GM21825 (cell line): ENCODE measurements around the gene ARL8B.
"Not testable (repeated sequence)": the region's sequence is repeated elsewhere in the genome, so short reads cannot be mapped to it uniquely, and the experiment has no call there.

Source experiments
- ATAC-seq: cut with Tn5 transposase; IDR thresholded peaks from one replicate; pipeline ENCODE4 v1.9.1; 2021; ENCODE audit warnings: mild to moderate bottlenecking, moderate library complexity; ENCODE audit not compliant: unreplicated experiment

The ARL8B gene

GRCh38 chr3:5122030-5122740, at the start of gene ARL8B:
Gene ARL8B, plus strand, starts transcription at chr3:5122292. Its CDS starts 174 bp downstream, at chr3:5122466.
- ATAC-seq: peak; percentile 98

DNA sequence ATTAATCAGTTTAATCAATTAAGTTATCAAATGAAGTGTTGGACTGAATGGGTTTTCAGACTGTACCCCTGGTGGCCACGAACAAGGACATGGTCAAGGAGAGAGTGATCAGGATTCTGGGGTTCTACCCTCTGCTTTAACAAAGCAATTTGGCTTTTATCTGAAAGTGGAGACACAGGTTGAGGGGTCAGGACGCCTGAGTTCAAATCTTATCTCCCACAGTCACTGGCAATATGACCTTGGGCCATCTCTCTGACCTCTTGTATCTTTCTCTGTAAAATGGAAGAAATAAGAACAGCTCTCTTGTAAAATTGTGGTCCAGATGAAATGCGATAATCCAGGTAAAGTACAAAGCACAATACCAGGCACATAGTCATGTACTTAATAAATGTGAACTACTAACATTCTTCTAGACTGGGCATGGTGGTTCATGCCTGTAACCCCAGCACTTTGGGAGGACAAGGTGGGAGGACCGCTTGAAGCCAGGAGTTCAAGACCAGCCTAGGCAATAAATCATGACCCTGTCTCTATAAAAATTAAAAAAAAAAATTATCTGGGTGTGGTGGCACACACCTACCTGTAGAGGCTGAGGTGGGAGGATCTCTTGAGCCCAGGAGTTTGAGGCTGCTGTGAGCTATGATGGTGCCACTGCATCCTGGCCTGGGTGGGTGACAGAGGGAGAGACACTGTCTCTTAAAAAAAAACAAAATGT, 48.6 kb upstream of the ARL8B start:
- ATAC-seq: no peak

DNA sequence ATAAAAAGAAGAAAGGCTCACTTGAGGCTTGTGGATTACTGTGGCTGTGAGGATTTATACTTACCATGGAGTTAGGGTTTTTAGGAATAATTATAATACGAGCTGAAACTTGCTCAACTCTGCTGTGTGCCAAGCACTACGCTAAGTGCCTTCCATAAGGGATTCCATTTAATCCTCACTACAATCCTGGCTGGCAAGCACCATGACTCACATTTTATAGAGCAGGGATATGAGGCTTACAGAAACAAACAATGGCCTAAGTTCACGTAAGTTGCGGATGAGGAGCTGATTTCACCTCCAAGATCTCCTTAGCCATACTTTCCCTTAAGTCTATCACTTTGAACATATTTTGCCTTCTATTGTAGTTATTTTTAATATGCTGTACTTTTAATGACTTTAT, 43.9 kb upstream of the ARL8B start:
- no peak for ATAC-seq

DNA sequence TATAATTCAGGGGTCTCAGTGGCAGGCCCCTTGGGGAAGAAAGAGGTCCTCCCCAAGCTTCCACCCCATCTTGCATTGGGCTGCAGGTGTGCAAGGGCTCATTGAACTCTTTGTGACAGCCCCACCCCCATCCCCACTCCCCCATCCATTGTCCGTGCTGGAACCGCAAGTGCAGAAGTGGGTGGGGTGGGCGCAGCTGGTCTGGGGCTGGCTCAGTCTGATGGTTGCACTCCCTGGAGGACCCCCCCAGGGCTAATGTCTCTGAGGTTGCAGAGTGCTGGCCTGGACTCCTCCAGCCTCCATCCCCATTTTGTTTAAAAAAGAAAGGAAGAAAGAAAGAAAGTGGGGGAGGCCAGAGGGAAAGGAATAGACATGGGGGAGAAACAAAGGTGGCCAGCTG, 42.3 kb upstream of the ARL8B start:
- ATAC-seq: no peak

GRCh38 chr3:5080779-5081550, 41.1 kb upstream of the ARL8B start:
- ATAC-seq: no peak

DNA sequence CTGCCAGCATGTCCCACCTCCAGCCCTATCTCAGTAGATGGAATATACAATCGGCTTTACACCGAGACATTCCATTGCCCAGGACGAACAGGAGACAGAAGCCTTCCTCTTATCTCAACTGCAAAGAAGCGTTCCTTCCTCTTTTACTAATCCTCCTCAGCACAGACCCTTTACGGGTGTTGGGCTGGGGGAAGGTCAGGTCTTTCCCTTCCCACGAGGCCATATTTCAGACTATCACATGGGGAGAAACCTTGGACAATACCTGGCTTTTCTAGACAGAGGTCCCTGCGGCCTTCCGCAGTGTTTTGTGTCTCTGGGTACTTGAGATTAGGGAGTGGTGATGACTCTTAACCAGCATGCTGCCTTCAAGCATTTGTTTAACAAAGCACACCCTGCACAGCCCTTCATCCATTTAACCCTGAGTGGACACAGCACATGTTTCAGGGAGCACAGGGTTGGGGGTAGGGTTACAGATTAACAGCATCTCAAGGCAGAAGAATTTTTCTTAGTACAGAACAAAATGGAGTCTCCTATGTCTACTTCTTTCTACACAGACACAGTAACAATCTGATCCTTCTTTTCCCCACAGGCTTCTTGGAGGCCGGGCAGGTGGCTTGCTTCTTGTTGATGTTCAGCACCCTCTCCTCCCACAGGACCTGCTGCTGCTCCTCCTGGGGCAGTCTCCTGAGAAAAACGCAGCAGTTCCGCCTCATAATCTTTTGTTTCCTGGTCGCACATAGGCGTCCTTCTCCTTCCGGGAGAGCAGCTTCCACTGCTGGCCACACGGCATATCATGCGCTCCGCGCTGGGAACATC, 39.9 kb upstream of the ARL8B start:
- not testable (repeated sequence) for ATAC-seq

DNA sequence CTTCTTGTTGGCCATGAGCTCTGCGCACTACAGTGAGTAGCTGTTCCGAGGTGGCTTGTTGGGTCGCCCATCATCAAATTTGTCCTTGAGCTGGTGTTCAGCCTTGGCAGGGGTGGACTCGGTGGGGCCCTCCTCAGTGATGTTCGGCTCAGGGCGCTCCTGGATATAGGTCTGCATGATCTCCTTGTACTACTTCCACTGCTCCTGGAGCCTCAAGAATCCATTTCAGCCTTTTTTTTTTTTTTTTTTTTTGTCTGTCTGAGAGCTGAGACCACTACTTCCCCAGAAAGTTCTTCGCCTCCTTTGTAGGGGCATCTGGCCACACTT, 39.3 kb upstream of the ARL8B start:
- no peak for ATAC-seq

GRCh38 chr3:5084224-5084623, 37.9 kb upstream of the ARL8B start:
- no peak for ATAC-seq

- no peak for ATAC-seq
Measured at GRCh38 chr3:5086708-5087107, 35.4 kb upstream of the ARL8B start.

GRCh38 chr3:5087209-5087608, 34.9 kb upstream of the ARL8B start:
- no peak for ATAC-seq

DNA sequence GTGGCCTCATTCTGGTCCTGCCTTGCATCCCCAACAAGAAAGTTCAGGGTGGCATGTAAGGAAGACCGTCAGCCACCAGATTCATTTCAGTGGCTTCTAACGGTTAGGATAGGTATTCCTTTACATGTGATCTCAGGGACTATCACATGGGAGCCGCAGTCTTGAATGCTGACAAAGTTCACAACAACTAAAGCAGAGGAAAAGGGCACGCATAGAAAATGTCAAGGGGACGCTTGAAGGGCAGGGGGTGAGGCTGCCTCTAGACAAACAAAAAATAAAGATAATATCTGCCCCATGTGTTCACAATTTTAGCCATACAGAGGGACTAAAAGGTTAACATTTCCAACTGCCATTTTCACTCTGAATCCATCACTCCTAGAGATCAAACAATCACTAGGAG, 31.9 kb upstream of the ARL8B start:
- no peak for ATAC-seq

DNA sequence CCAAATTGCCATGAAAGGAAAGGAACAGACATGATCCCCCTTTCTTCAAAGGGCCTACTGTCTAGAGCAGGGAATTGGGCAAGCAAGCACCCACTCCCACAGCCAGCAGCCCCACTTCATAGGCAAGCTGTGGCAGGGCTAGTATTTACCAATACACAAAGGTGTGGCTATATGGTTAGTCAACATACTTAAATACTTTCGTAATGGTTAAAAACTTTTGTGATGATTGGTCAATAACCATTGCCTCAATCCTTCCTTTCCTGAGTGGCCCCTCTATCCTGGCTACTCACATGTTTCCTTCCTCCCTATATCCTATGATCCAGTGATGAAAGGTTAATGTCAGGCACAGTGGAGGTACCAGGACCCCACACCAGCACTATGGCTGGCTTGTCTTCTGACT, 30.1 kb upstream of the ARL8B start:
- ATAC-seq: no peak

DNA sequence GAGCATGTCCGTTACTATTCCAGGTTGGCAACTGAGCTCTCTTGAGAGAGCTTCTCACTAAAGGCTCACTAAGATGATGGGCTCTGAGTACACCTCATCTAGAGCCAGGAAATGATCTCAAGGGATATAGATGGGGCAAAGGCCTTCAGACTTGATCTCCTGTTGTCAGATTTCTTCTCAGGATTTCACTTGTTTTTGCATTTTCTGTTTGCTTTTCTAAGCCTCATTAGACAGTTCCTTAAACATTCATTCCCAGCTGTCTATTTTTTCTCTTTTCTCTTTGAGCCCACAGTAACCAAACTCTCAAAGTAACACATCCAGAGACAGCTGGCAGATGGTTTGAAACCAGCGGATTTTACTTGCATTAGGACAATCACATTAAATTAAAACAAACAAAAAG, 28.4 kb upstream of the ARL8B start:
- no peak for ATAC-seq

DNA sequence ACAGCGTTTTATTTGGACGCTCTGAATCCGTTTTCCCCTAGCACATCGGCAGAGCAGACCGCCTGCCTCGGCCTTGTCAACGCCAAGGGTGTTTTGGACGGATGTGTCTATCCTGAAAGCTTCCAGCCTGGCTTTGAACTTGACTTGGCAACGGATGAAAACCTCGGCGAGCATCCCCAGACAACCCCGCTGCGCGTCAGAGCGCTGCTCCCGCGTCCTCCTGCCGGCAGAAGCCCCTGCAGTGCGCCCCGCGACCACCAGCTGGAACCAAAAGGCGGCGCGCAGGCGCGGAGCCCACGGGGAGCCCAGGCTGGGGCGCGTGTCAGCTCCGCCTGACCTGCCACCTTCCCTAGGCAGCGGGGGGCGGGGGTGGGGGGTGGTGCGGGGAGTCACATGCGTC, 26.2 kb upstream of the ARL8B start:
- ATAC-seq: no peak

- ATAC-seq: no peak
Measured at GRCh38 chr3:5096336-5097008, 25.6 kb upstream of the ARL8B start.

DNA sequence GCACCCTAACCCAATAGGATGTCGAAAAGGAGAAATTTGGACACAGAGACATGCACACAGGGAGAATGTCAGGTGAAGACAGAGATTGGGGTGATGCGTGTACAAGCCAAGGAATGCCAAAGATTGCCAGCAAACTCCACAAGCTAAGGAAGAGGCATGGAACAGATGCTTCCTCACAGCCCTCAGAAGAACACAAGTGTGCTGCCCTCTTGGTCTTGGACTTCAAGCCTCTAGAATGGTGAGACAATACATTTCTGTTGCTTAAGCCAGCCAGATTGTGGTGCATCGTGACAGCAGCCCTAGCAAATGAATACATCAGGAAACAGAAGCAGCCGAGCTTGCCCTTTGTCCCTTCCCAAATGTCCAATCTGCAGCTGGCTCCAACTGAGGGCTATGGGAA, 23.7 kb upstream of the ARL8B start:
- ATAC-seq: no peak

- no peak for ATAC-seq
Measured at GRCh38 chr3:5102532-5102931, 19.6 kb upstream of the ARL8B start.

GRCh38 chr3:5103743-5104142, 18.3 kb upstream of the ARL8B start:
- ATAC-seq: no peak

DNA sequence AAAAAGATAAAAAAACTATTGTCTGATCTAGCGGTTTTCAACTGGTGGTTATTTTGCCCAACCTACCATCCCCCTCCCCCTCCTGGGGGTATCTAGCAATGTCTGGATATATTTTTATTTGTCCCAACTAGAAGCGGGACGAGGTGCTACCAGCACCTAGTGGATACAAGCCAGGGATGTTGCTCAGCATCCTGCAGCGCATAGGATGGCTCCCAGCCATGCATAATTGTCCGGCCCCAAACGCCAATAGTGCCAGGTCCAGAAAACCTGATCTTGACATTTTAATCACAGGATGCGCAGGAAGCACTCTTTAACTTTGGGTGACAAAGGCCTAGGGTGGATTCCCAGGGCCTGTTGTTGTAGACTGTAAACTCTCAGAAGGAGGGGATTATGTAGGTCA, 17.0 kb upstream of the ARL8B start:
- ATAC-seq: no peak

GRCh38 chr3:5106371-5106770, 15.7 kb upstream of the ARL8B start:
- not testable (repeated sequence) for ATAC-seq

DNA sequence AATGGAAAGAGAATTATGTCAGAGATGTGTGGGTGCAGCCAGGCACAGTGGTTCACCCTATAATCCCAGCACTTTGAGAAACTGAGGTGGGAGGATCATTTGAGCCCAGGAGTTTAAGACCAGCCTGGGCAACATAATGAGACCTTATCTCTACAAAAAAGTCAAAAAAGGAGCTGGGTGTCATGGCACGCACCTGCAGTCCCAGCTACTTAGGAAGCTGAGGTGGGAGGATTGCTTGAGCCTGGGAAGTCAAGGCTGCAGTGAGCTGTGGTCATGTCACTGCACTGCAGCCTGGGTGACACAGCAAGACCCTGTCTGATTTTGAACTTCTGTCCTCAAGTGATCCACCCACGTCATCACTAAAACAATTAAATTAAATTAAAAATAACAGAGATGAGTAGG, 15.2 kb upstream of the ARL8B start:
- not testable (repeated sequence) for ATAC-seq
